GM11168 (cell line): Measurements from ENCODE around the gene PCNA.
"Not testable (repeated sequence)": the region's sequence is repeated elsewhere in the genome, so short reads cannot be mapped to it uniquely, and the experiment has no call there.

Experiments
- in situ Hi-C: fragments of 300-500 bp; cut with MboI; formaldehyde crosslinking; loops from one replicate; pipeline ENCODE4 v1.12.0; 2022; ENCODE audit warnings: low sequenced_read_pairs; ENCODE audit not compliant: unreplicated experiment

PCNA gene

DNA sequence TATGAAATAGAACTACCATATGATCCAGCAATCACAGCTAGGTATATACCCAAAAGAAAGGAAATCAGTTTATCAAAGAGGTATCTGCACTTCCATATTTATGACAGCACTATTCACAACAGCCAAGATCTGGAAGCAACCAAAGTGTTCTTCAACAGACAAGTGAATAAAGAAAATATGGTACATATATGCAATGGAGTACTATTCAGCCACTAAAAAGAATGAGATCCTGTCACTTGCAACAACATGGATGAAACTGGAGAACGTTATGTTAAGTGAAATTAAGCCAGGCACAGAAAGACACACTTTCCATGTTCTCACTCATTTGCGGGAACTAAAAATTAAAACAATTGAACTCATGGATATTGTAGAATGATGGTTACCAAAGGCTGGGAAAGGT is 15.3 kb downstream of the PCNA start:
- in situ Hi-C loops: loop anchor here (10.0 kb wide), 1 partner anchor 350 kb away; no protein-coding TSS in a partner anchor

DNA sequence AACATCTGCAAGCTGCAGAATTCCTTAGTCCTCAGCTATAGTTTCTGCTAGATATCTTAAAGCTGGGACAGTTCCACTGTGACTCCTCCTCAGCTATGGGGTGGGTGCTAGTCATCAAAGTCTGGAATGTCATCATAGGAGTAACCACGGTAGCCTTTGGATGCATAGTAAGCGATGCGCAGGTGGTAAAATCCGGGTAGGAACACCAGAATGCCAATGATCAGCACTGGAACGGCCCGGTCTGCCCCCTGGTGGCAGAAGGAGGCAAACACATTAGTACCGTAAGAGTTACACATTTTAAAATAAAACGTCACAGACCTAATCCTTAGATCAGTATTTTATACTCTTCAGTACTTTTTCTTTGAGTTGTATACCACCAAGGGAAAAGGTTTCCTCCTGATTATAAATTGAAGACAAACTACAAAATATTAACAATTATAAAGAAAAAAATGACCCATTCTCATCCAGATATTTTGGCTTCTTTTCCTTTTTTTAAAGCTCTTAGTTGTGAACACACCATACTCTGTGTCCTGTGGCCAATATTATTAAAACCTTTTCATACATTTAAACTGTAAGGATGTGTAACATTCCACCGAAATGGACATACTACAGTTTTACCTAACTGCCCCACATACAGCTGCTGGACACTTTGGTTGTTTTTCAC is 18.9 kb downstream of the PCNA start:
- in situ Hi-C loops: loop anchor here (10.0 kb wide), 1 partner anchor 346 kb away; no protein-coding TSS in a partner anchor

GRCh38 chr20:5099909-5100308 is 19.8 kb downstream of the PCNA start:
- in situ Hi-C loops: loop anchor here (10.0 kb wide), 1 partner anchor 345 kb away; no protein-coding TSS in a partner anchor

DNA sequence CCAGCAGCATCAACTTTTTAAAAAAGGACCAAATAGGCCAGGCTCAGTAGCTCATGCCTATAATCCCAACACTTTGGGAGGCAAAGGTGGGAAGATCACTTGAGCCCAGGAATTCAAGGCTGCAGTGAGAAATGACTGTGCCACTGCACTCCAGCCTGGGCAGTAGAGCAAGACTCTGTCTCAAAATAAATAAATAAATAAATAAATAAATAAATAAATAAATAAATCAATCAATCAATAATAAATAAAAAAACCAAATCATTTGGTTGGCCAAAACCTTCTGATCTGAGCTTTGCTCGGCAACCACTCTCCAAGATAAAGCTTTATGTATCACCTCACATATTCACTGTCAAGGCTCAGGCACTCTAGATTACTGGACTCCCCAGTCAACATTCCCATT is 20.7 kb downstream of the PCNA start:
- in situ Hi-C loops: not testable (repeated sequence)

DNA sequence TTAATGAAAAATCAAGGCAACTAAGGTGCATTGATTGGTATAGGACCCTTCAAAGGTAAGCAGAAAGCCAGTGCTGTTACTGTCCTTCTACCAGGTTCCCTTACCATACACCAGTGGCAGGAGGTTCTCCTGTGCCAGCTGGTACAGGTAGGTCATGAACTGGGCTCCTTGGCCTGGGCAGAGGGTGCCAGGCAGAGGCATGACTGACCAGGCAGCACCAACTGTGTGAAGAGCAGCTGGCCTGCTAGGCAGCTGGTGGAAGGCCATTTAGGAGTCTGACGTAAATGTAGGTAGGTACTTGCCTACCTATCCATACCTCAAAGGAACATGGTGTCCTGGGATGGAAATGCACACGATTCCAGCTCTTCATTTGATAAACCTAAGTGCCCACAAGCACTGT is 23.3 kb downstream of the PCNA start:
- in situ Hi-C loops: no loop called here

GRCh38 chr20:5095931-5096330 is 23.8 kb downstream of the PCNA start:
- in situ Hi-C loops: no loop called here

DNA sequence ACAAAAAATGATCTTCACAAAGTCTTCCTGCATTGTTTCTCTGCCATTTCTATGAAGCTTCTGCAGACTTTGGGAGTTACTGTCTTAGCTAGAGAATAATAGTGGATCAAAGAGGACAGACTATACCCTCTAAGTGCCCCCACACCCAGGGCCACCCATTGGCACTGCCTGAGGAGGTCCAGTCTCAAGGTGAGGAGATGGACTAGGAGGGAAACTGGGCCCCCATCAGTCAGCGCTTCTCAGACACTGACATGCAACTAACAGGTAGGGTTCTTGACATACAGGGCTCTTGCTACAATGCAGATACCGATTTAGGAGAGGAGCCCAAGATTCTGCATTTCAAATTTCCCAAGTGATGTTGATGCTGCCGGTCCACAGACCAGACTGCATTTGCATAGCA is 24.3 kb downstream of the PCNA start:
- in situ Hi-C loops: no loop called here

GRCh38 chr20:5092765-5093339 is 26.9 kb downstream of the PCNA start:
- in situ Hi-C loops: no loop called here

GRCh38 chr20:5091902-5092301 is 27.9 kb downstream of the PCNA start:
- in situ Hi-C loops: no loop called here

DNA sequence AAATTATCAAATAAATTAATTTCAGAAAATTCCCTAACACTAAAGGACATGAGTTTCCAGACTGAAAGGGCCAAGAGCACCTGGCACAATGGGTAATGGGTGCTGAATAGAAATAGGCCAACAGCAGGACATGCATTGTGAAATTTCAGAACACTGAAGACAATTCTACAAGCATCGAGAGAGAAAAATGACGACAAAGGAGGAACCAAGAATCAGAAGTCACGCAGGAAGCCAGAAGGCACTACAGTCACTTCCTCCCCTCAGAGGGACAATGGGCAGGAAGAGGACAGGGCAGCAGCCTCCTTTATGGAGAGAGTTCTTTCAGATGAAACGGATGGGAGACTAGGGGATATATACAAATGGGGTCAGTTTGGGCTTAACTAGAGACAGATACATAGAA is 29.6 kb downstream of the PCNA start:
- in situ Hi-C loops: no loop called here

GRCh38 chr20:5088688-5089087 is 31.1 kb downstream of the PCNA start:
- in situ Hi-C loops: no loop called here

- in situ Hi-C loops: no loop called here
Observed at GRCh38 chr20:5085380-5085779, 34.4 kb downstream of the PCNA start.

- in situ Hi-C loops: no loop called here
Observed at GRCh38 chr20:5080384-5080877, 39.3 kb downstream of the PCNA start.

GRCh38 chr20:5078399-5078958 is 41.3 kb downstream of the PCNA start:
- in situ Hi-C loops: no loop called here

GRCh38 chr20:5077761-5078387 is 41.9 kb downstream of the PCNA start:
- in situ Hi-C loops: no loop called here

DNA sequence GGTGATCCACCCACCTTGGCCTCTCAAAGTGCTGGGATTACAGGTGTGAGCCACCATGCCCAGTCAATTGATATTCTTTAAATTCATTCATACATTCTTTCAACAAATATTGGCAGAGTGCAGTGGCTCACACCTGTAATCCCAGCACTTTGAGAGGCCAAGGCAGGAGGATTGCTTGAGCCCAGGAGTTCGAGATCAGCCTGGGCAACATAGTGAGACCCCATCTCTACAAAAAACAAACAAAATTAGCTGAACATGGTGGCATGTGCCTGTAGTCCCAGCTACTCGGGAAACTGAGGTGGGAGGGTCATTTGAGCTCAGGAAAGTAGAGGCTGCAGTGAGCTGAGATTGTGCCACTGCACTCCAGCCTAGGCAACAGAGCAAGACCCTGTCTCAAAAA is 42.8 kb downstream of the PCNA start:
- in situ Hi-C loops: not testable (repeated sequence)

DNA sequence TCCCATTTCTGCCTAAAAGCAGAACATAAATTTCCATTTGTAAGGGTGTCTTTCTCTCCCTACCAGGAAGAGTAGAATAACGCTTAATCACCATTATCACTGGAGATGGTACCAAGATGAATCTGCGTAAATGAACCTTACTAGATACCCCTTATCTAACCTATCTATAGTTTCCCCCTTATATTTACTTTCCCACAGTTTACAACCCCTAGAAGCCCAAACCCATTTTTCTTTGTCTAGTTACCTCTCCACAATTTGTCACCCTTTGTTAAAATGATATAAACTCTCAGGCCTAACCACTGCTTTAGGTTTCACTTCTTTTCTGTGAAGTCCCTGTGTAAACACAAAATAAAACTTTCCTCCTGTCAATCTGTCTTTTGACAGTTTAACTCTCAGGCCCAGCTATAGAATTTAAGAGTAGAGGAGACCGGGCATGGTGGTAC is 45.5 kb downstream of the PCNA start:
- in situ Hi-C loops: no loop called here

GRCh38 chr20:5073660-5074231 is 46.0 kb downstream of the PCNA start:
- in situ Hi-C loops: no loop called here

- in situ Hi-C loops: no loop called here
Observed at GRCh38 chr20:5072756-5073659, 46.8 kb downstream of the PCNA start.

DNA sequence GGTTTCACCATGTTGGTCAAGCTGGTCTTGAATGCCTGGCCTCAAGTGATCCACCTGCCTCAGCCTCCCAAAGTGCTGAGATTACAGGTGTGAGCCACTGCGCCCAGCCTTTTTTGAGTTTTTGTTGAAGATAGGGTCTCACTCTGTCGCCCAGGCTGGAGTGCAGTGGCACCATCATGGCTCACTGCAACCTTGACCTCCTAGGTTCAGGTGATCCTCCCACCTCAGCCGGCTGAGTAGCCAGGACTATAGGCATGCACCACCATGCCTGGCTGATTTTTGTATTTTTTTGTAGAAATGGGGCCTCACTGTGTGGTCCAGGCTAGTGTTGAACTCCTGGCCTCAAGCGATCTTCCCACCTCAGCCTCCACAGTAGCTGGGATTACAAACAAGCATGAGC is 47.8 kb downstream of the PCNA start:
- in situ Hi-C loops: not testable (repeated sequence)
